WTC11 (cell line): ENCODE measurements around the gene MXRA7. TPM values are rescaled to one million over a fixed set of nuclear protein-coding genes. Genes with fewer than 3 reads are reported as not detected.

Experiments used
- ATAC-seq: fragments of 200-7000 bp; cut with Tn5 transposase; 2 replicates; pipeline ENCODE4 v1.10.0; 2021; ENCODE audit warnings: mild to moderate bottlenecking, moderate library complexity
- CTCF ChIA-PET: fragments of 300-600 bp; sonication (Branson Sonifier 250); formaldehyde crosslinking; loops from one replicate; lab custom pipeline; 2021; ENCODE audit warnings: antibody characterized with exemption; lab: Charles Lee
- POLR2A ChIA-PET: fragments of 350-600 bp; sonication (Branson Sonifier 250); formaldehyde crosslinking; loops from one replicate; lab custom pipeline; 2021; ENCODE audit warnings: antibody characterized with exemption; lab: Charles Lee
- DNase-seq: peaks from one replicate; pipeline ENCODE4 v3.0.0; 2021; ENCODE audit warnings: low spot score
- H3K27ac Mint-ChIP-seq: 2 replicates; pipeline ENCODE4 v1.8.0; 2021; ENCODE audit warnings: mixed read lengths
- H3K27me3 Mint-ChIP-seq: 2 replicates; pipeline ENCODE4 v1.8.0; 2021; ENCODE audit warnings: low read depth, mild to moderate bottlenecking, moderate library complexity, mixed read lengths
- H3K36me3 Mint-ChIP-seq: 2 replicates; pipeline ENCODE4 v1.8.0; 2021; ENCODE audit warnings: mixed read lengths
- H3K4me1 Mint-ChIP-seq: 2 replicates; pipeline ENCODE4 v1.8.0; 2022; ENCODE audit warnings: mixed read lengths
- H3K4me3 Mint-ChIP-seq: 2 replicates; pipeline ENCODE4 v1.8.0; 2021; ENCODE audit warnings: mild to moderate bottlenecking, moderate library complexity, mixed read lengths
- H3K9me3 Mint-ChIP-seq: 2 replicates; pipeline ENCODE4 v1.8.0; 2021; ENCODE audit warnings: mixed read lengths
- AFF4 ChIP-seq: sonication (generic); formaldehyde crosslinking; IDR thresholded peaks from 2 replicates; pipeline ENCODE4 v1.8.1; 2023; ENCODE audit warnings: mild to moderate bottlenecking, missing genetic modification reagents, borderline replicate concordance
- ATF1 ChIP-seq: sonication (generic); formaldehyde crosslinking; IDR thresholded peaks from 2 replicates; pipeline ENCODE4 v1.8.1; 2023; ENCODE audit warnings: mild to moderate bottlenecking, moderate library complexity, missing genetic modification reagents
- CREM ChIP-seq: sonication (generic); formaldehyde crosslinking; IDR thresholded peaks from 2 replicates; pipeline ENCODE4 v1.8.1; 2022; ENCODE audit warnings: mild to moderate bottlenecking, missing genetic modification reagents, moderate library complexity
- ERG ChIP-seq: fragments of 250-450 bp; sonication (Bioruptor Pico); IDR thresholded peaks from 2 replicates; pipeline ENCODE4 v1.8.0; 2021; ENCODE audit warnings: mild to moderate bottlenecking
- FOXJ3 ChIP-seq: sonication (generic); formaldehyde crosslinking; IDR thresholded peaks from 2 replicates; pipeline ENCODE4 v1.9.0; 2021; ENCODE audit warnings: missing genetic modification reagents, mild to moderate bottlenecking, borderline replicate concordance
- MYBL2 ChIP-seq: sonication (generic); formaldehyde crosslinking; IDR thresholded peaks from 2 replicates; pipeline ENCODE4 v1.8.1; 2023; ENCODE audit warnings: mild to moderate bottlenecking, moderate library complexity, missing genetic modification reagents
- NFYB ChIP-seq: sonication (generic); formaldehyde crosslinking; conservative IDR thresholded peaks from 2 replicates; pipeline ENCODE4 v1.8.0; 2022; ENCODE audit warnings: low read depth, missing genetic modification reagents
- NR3C1 ChIP-seq: sonication (generic); formaldehyde crosslinking; conservative IDR thresholded peaks from 2 replicates; pipeline ENCODE4 v1.8.1; 2023; ENCODE audit warnings: low read depth, mild to moderate bottlenecking, missing genetic modification reagents
- PRDM15 ChIP-seq: sonication (generic); formaldehyde crosslinking; IDR thresholded peaks from 2 replicates; pipeline ENCODE4 v1.8.0; 2022; ENCODE audit warnings: missing genetic modification reagents
- RELA ChIP-seq: sonication (generic); formaldehyde crosslinking; IDR thresholded peaks from 2 replicates; pipeline ENCODE4 v1.8.1; 2022; ENCODE audit warnings: missing genetic modification reagents, mild to moderate bottlenecking, borderline replicate concordance
- STAT6 ChIP-seq: sonication (generic); formaldehyde crosslinking; conservative IDR thresholded peaks from 2 replicates; pipeline ENCODE4 v1.8.1; 2023; ENCODE audit warnings: mild to moderate bottlenecking, low read depth, missing genetic modification reagents, moderate library complexity
- TCF7 ChIP-seq: sonication (generic); formaldehyde crosslinking; IDR thresholded peaks from 2 replicates; pipeline ENCODE4 v1.8.0; 2022; ENCODE audit warnings: mild to moderate bottlenecking, low read depth, missing genetic modification reagents, moderate library complexity
- TEAD1 ChIP-seq: sonication (generic); formaldehyde crosslinking; IDR thresholded peaks from 2 replicates; pipeline ENCODE4 v1.8.0; 2022; ENCODE audit warnings: mild to moderate bottlenecking, missing genetic modification reagents
- USF2 ChIP-seq: sonication (generic); formaldehyde crosslinking; IDR thresholded peaks from 2 replicates; pipeline ENCODE4 v1.8.1; 2023; ENCODE audit warnings: mild to moderate bottlenecking, missing genetic modification reagents, moderate library complexity
- ZNF121 ChIP-seq: sonication (generic); formaldehyde crosslinking; IDR thresholded peaks from 2 replicates; pipeline ENCODE4 v1.8.0; 2023; ENCODE audit warnings: missing genetic modification reagents
- ZNF138 ChIP-seq: sonication (generic); formaldehyde crosslinking; conservative IDR thresholded peaks from 2 replicates; pipeline ENCODE4 v1.8.1; 2022; ENCODE audit warnings: mild to moderate bottlenecking, moderate library complexity, missing genetic modification reagents
- total RNA-seq: library from RNA; stranded (reverse); gene quantifications from 3 replicates; pipeline ENCODE4 v1.2.3, GENCODE V29; 2021
- TF ChIP-seq, protein P1 (sequence below): sonication (generic); formaldehyde crosslinking; IDR thresholded peaks from 2 replicates; pipeline ENCODE4 v1.8.0; 2022; ENCODE audit warnings: mild to moderate bottlenecking, missing genetic modification reagents
- TF ChIP-seq, protein P2 (sequence below): sonication (generic); formaldehyde crosslinking; IDR thresholded peaks from 2 replicates; pipeline ENCODE4 v1.8.0; 2022; ENCODE audit warnings: mild to moderate bottlenecking, missing genetic modification reagents

MXRA7 gene
- total RNA-seq, 1 experiment from 2014 or later, result 46.5 TPM

DNA sequence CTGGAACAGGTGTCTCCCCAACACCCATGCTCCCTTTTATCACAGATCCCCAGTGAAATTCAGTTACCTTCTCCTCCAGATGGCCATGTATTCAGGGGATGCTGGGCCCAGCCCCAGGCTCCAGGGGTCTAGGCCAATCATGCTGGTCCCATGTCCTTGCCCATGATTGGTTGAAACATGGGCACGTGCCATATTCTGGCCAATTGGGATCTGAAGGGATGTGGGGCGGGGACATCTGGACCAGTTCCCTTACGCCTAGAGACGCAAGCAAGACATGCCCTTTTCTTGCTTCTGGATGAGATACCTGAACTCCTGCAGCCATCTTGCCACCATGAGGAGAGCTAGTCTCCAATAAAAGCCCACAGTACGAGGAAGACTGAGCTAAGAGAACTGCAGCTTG lies 36.2 kb downstream of the MXRA7 start:
- ATAC-seq (no peak), DNase-seq (no peak)
- no peaks in the 10 kb centered on the region for H3K27me3 Mint-ChIP-seq
- H3K4me3 Mint-ChIP-seq, result no peak overlapping the region
- H3K27ac Mint-ChIP-seq, result no peak overlapping the region
- H3K36me3 Mint-ChIP-seq, result peaks cover 3% of the 10 kb centered on the region
- peaks cover 20% of the 10 kb centered on the region for H3K4me1 Mint-ChIP-seq
- CTCF ChIA-PET, result interaction anchor here (0.9 to 2.1 kb wide), 3 partner anchors 14 to 151 kb away, joined by 3 to 5 read pairs (median 3); no protein-coding TSS in a partner anchor
- POLR2A ChIA-PET, result no interaction called here
- H3K9me3 Mint-ChIP-seq, result peaks cover 10% of the 10 kb centered on the region
- TF ChIP-seq, protein P1, sequence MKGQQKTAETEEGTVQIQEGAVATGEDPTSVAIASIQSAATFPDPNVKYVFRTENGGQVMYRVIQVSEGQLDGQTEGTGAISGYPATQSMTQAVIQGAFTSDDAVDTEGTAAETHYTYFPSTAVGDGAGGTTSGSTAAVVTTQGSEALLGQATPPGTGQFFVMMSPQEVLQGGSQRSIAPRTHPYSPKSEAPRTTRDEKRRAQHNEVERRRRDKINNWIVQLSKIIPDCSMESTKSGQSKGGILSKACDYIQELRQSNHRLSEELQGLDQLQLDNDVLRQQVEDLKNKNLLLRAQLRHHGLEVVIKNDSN (CRISPR knock-in tag), result peak; percentile 50; the same call in 1 of the 2 replicates
- TF ChIP-seq NFYB (0 out of 2 replicates have a peak, but pooled peaks have one; percentile 42), TCF7 (CRISPR knock-in tag) (no peak), STAT6 (CRISPR knock-in tag) (no peak), ERG (CRISPR knock-in tag) (no peak), FOXJ3 (CRISPR knock-in tag) (no peak), ATF1 (no peak), RELA (no peak), MYBL2 (CRISPR knock-in tag) (no peak), CREM (no peak), NR3C1 (CRISPR knock-in tag) (no peak), USF2 (CRISPR knock-in tag) (peak; percentile 72)

- Mint-ChIP-seq H3K27me3 (no peaks in the 10 kb centered on the region), H3K4me3 (no peak overlapping the region), H3K4me1 (peaks cover 20% of the 10 kb centered on the region)
- CTCF ChIA-PET, result interaction anchor here (0.9 to 4.5 kb wide), 3 partner anchors 8 to 150 kb away, joined by 4 to 69 read pairs (median 5); no protein-coding TSS in a partner anchor
- DNase-seq, result no peak
- POLR2A ChIA-PET, result no interaction called here
- TF ChIP-seq TCF7 (CRISPR knock-in tag) (no peak), TEAD1 (CRISPR knock-in tag) (no peak), AFF4 (CRISPR knock-in tag) (no peak), ZNF121 (no peak), PRDM15 (CRISPR knock-in tag) (no peak), ZNF138 (no peak)
- TF ChIP-seq, protein P2, sequence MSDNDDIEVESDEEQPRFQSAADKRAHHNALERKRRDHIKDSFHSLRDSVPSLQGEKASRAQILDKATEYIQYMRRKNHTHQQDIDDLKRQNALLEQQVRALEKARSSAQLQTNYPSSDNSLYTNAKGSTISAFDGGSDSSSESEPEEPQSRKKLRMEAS (CRISPR knock-in tag), result no peak
- TF ChIP-seq, all 79 proteins: peak for 0
- Mint-ChIP-seq H3K27ac (no peak overlapping the region), H3K36me3 (peaks cover 3% of the 10 kb centered on the region), H3K9me3 (peaks cover 10% of the 10 kb centered on the region)
- ATAC-seq, result no peak
These were observed 37.0 kb downstream of the MXRA7 start for GRCh38 chr17:76673729-76674128.
